Loucy (cell line): Measurements from ENCODE around the gene MPL.

Experiments
- H2AFZ ChIP-seq: fragments of 200-600 bp; sonication (generic); 2 replicates; pipeline ENCODE4 v1.6.0; 2016; ENCODE audit warnings: antibody characterized with exemption, mild to moderate bottlenecking, low read length, moderate library complexity
- H3F3A ChIP-seq: fragments of 200-600 bp; 2 replicates; pipeline ENCODE4 v1.6.0; 2016; ENCODE audit warnings: antibody characterized with exemption, low read depth, mild to moderate bottlenecking
- H3K27me3 ChIP-seq: fragments of 200-600 bp; sonication (generic); 2 replicates; pipeline ENCODE4 v1.6.1; 2014; ENCODE audit warnings: low read length, mild to moderate bottlenecking; ENCODE audit not compliant: insufficient read depth, poor library complexity, severe bottlenecking
- H3K36me3 ChIP-seq: fragments of 200-600 bp; sonication (generic); 2 replicates; pipeline ENCODE4 v1.6.1; 2016; ENCODE audit warnings: low read length; ENCODE audit not compliant: insufficient read depth
- H3K4me1 ChIP-seq: fragments of 200-600 bp; sonication (generic); 2 replicates; pipeline ENCODE4 v1.5.1; 2014; ENCODE audit warnings: low read length, mild to moderate bottlenecking; ENCODE audit not compliant: insufficient read depth, poor library complexity, severe bottlenecking
- H3K4me2 ChIP-seq: fragments of 200-600 bp; sonication (generic); 2 replicates; pipeline ENCODE4 v1.6.0; 2014; ENCODE audit warnings: antibody characterized with exemption, low read length, low read depth, mild to moderate bottlenecking; ENCODE audit not compliant: poor library complexity, severe bottlenecking
- H3K4me3 ChIP-seq: fragments of 200-600 bp; sonication (generic); 2 replicates; pipeline ENCODE4 v1.5.1; 2014; ENCODE audit warnings: low read length, mild to moderate bottlenecking, mixed read lengths; ENCODE audit not compliant: poor library complexity, severe bottlenecking
- H3K79me2 ChIP-seq: fragments of 200-600 bp; sonication (generic); 2 replicates; pipeline ENCODE4 v1.6.1; 2014; ENCODE audit warnings: low read length; ENCODE audit not compliant: insufficient read depth
- H3K9ac ChIP-seq: fragments of 200-600 bp; sonication (generic); 2 replicates; pipeline ENCODE4 v1.6.0; 2014; ENCODE audit warnings: mild to moderate bottlenecking, low read depth, low read length, moderate library complexity; ENCODE audit not compliant: poor library complexity, severe bottlenecking
- H3K9me2 ChIP-seq: fragments of 200-600 bp; sonication (generic); replicated peaks from 2 replicates; pipeline ENCODE4 v1.6.1; 2016; ENCODE audit warnings: low read depth, low read length, mixed read lengths
- H3K9me3 ChIP-seq: fragments of 200-600 bp; sonication (generic); 2 replicates; pipeline ENCODE4 v1.6.1; 2014; ENCODE audit warnings: mild to moderate bottlenecking, antibody characterized with exemption, low read length, low read depth; ENCODE audit not compliant: insufficient read depth
- H4K20me1 ChIP-seq: fragments of 200-600 bp; sonication (generic); 2 replicates; pipeline ENCODE4 v1.6.0; 2014; ENCODE audit warnings: antibody characterized with exemption, low read length, mild to moderate bottlenecking; ENCODE audit not compliant: insufficient read depth, poor library complexity, severe bottlenecking
- EZH2phosphoT487 ChIP-seq: fragments of 200-600 bp; IDR thresholded peaks from 2 replicates; pipeline ENCODE4 v1.6.1; 2018; ENCODE audit warnings: antibody characterized with exemption, mild to moderate bottlenecking, moderate library complexity, borderline replicate concordance
- TF ChIP-seq, protein P1 (sequence below): fragments of 200-600 bp; sonication (generic); conservative IDR thresholded peaks from 2 replicates; pipeline ENCODE4 v1.5.1; 2014; ENCODE audit warnings: mild to moderate bottlenecking, antibody characterized with exemption, low read length

The MPL gene

DNA sequence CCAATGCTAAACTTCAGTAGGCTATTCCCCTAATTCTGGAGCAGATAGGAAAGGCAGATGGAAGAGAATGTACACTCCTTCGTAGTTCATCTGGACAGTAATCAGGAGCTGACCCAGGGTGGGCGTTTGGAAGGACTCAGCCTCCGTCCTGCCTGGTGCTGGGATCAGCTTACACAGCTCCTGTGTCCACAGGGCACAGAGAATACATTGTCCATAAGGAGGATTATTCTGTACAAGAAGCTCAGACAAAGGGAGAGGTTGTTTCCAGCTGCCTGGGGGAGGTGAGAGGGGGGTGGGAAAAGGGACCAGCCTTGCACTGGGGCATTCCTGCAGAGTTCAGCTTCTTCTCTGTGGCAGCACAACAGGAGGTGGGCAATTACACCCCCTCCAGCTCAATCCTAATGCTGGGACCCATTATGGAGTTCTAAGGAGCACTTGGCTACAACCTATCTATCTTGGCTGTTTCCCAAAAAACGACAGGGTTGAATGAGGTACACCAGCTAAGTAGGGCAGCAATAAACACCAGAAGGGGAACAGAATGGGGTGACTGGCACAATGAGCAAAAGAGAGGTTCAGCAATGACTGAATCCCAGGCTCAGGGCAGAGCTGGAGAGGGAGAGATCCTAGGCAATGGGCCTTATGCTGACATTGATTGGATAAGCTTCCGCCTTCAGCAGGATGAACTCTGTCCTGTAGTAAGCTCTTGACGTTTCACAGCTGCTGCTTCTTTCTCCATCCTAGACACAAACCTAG is 44.6 kb downstream of the MPL start:
- H3K4me2 ChIP-seq: no peak overlapping the region
- no peaks in the 10 kb centered on the region for H3F3A ChIP-seq
- H2AFZ ChIP-seq: no peak overlapping the region
- TF ChIP-seq EZH2phosphoT487: no peak
- TF ChIP-seq, protein P1, sequence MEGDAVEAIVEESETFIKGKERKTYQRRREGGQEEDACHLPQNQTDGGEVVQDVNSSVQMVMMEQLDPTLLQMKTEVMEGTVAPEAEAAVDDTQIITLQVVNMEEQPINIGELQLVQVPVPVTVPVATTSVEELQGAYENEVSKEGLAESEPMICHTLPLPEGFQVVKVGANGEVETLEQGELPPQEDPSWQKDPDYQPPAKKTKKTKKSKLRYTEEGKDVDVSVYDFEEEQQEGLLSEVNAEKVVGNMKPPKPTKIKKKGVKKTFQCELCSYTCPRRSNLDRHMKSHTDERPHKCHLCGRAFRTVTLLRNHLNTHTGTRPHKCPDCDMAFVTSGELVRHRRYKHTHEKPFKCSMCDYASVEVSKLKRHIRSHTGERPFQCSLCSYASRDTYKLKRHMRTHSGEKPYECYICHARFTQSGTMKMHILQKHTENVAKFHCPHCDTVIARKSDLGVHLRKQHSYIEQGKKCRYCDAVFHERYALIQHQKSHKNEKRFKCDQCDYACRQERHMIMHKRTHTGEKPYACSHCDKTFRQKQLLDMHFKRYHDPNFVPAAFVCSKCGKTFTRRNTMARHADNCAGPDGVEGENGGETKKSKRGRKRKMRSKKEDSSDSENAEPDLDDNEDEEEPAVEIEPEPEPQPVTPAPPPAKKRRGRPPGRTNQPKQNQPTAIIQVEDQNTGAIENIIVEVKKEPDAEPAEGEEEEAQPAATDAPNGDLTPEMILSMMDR: no peak
- H3K36me3 ChIP-seq: peaks cover 45% of the 10 kb centered on the region; the same call in 1 of the 2 replicates
- peaks cover under 1% of the 10 kb centered on the region; the same call in 1 of the 2 replicates for H3K79me2 ChIP-seq
- no peaks in the 10 kb centered on the region for H3K9me3 ChIP-seq
- H3K4me3 ChIP-seq: no peak overlapping the region
- H4K20me1 ChIP-seq: no peaks in the 10 kb centered on the region
- no peaks in the 10 kb centered on the region for H3K9me2 ChIP-seq
- no peak overlapping the region for H3K9ac ChIP-seq
- no peaks in the 10 kb centered on the region for H3K27me3 ChIP-seq
- no peaks in the 10 kb centered on the region for H3K4me1 ChIP-seq

DNA sequence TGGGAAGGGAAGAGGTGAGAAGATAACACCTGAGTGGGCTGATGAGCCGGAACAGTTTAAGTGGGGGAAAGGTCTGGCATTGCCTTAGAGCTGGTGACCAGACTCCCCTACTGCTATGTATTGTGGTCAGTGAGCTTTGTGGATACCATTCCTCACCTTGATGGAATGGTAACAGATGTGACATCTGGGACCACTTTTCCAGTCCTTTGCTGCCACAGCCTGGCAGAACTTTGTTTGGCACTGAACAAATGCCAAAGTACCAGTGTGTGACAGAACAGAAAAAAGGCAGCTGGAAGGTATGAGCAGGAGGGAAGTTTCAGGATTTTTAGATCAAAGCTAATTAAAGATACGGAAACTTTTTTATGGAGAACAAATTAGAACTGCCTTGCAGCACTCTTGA is 45.8 kb downstream of the MPL start:
- no peak overlapping the region for H3K4me3 ChIP-seq
- no peaks in the 10 kb centered on the region for H3K9me3 ChIP-seq
- peaks cover 3% of the 10 kb centered on the region for H4K20me1 ChIP-seq
- H3K4me1 ChIP-seq: peaks cover 10% of the 10 kb centered on the region
- no peak for TF ChIP-seq EZH2phosphoT487
- TF ChIP-seq, protein P1: 0 out of 2 replicates have a peak, but pooled peaks have one; percentile 13
- no peak overlapping the region for H3K4me2 ChIP-seq
- no peaks in the 10 kb centered on the region for H3K9me2 ChIP-seq
- no peak overlapping the region for H3K9ac ChIP-seq
- H3K79me2 ChIP-seq: peaks cover 13% of the 10 kb centered on the region
- no peaks in the 10 kb centered on the region for H3F3A ChIP-seq
- no peak overlapping the region for H2AFZ ChIP-seq
- H3K27me3 ChIP-seq: no peaks in the 10 kb centered on the region
- peaks cover 45% of the 10 kb centered on the region; the same call in 1 of the 2 replicates for H3K36me3 ChIP-seq

DNA sequence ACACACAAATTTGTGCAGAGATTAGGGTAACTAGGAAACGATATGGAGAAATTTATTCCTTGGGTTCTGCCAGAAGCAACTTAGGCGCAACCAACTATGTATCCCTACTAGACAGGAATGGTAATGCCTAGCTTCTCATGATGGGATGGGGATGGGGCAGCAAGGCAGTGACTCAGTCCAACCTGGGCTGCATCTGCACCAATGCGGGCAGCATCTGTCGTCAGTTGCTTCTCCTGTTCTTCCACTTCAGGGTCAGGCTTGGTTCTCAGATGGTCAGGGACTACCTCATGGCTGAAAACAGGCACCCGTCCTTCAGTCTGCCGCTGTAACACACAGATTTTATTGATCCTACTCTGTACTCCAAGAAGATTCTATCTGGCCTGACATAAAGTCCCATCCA is 49.1 kb downstream of the MPL start:
- Histone ChIP-seq H2AFZ (no peak overlapping the region), H3K4me2 (no peak overlapping the region), H3F3A (no peaks in the 10 kb centered on the region), H3K4me3 (no peak overlapping the region), H3K9me2 (no peaks in the 10 kb centered on the region), H3K36me3 (peaks cover 45% of the 10 kb centered on the region; the same call in 1 of the 2 replicates), H3K9me3 (no peaks in the 10 kb centered on the region), H3K9ac (no peak overlapping the region), H3K27me3 (no peaks in the 10 kb centered on the region), H4K20me1 (peaks cover 10% of the 10 kb centered on the region), H3K79me2 (peaks cover 41% of the 10 kb centered on the region), H3K4me1 (peaks cover 25% of the 10 kb centered on the region)
- TF ChIP-seq, protein P1: no peak
- no peak for TF ChIP-seq EZH2phosphoT487
